PC-9 (cell line): ENCODE results near the gene LSMEM2.

Experiments used
- EZH2 ChIP-seq: fragments of 200-600 bp; sonication (generic); IDR thresholded peaks from 2 replicates; pipeline ENCODE4 v1.8.0; 2017; ENCODE audit warnings: antibody characterized with exemption, low read depth
- TF ChIP-seq, protein P1 (sequence below): fragments of 200-600 bp; sonication (generic); conservative IDR thresholded peaks from 2 replicates; pipeline ENCODE4 v1.6.1; 2017; ENCODE audit warnings: mixed run types, antibody characterized with exemption, mild to moderate bottlenecking, moderate library complexity

GRCh38 chr3:50288387-50289007 lies 9.6 kb downstream of the LSMEM2 start:
- TF ChIP-seq, protein P1, sequence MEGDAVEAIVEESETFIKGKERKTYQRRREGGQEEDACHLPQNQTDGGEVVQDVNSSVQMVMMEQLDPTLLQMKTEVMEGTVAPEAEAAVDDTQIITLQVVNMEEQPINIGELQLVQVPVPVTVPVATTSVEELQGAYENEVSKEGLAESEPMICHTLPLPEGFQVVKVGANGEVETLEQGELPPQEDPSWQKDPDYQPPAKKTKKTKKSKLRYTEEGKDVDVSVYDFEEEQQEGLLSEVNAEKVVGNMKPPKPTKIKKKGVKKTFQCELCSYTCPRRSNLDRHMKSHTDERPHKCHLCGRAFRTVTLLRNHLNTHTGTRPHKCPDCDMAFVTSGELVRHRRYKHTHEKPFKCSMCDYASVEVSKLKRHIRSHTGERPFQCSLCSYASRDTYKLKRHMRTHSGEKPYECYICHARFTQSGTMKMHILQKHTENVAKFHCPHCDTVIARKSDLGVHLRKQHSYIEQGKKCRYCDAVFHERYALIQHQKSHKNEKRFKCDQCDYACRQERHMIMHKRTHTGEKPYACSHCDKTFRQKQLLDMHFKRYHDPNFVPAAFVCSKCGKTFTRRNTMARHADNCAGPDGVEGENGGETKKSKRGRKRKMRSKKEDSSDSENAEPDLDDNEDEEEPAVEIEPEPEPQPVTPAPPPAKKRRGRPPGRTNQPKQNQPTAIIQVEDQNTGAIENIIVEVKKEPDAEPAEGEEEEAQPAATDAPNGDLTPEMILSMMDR: no peak
- no peak for TF ChIP-seq EZH2
